Measurements from ENCODE around the gene UBQLN4.

DNA sequence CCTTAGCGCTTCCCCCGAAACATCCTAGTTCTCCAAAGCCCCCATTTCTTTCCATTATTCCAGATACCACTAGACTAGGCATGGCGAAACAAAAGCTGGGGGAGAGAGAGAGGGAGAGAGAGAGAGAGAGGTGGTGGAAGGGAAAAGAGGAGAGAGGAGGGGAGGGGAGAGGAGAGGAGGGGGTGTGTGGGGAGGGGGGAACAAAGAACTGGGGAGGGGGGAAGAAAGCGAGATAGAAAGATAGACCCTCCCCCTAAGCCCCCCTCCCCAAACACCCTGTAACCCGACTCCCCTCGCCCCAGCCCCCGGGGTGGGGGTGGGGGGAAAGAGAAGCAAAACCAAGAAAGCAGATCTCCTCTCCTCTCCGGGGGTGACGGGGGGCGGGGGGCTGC lies 28.3 kb upstream of the UBQLN4 start:
- TF ChIP-seq CTCF (IDR thresholded peaks at IDR 0.05) (no peak), POLR2A (IDR thresholded peaks at IDR 0.05) (no peak), POLR2AphosphoS5 (IDR thresholded peaks at IDR 0.05) (no peak)

All from breast epithelium (tissue), 3 donors.